LHCN-M2 (cell line): ENCODE measurements around the gene HERC2. TPM values are rescaled to one million over a fixed set of nuclear protein-coding genes. Genes with fewer than 3 reads are reported as not detected.

Source experiments
- DNase-seq: peaks from one replicate; pipeline ENCODE4 v3.0.0-alpha.2; 2012; ENCODE audit warnings: low read depth
- total RNA-seq: library from RNA; depleted of rRNA; stranded (reverse); fragments of >200 nt; gene quantifications from 2 replicates; pipeline ENCODE4 v1.2.3, GENCODE V29; 2014

HERC2 gene
- total RNA-seq, 1 experiment from 2014 or later, result 37.1 TPM

DNA sequence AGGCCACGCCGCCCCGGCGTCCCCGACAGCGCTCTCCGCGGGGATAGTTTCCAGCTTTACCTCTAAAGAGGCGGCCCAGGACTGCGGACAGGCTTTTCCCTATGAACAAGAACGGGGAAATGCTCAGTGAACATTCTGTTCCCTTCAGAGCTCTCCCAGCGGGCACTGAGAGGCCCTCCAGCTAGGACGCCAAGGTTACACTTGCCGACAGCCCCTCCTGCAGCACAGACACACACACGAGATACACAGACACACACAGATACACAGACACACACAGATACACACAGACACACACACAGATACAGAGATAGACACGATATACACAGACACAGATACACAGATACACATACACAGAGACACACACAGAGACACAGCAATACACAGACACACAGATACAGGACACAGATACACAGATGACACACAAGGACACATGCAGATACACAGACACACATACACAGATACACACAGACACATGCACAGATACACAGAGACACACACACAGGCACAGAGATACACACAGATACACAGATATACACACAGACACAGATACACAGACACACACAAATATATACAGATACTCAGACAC is 222.3 kb downstream of the HERC2 start:
- DNase-seq, result no peak

GRCh38 chr15:28098766-28099554 is 223.0 kb downstream of the HERC2 start, which contains the start of gene OCA2:
TSS of gene OCA2 (minus strand) at chr15:28099315. CDS start at chr15:28081874, 17,441 bp downstream.
- peak; percentile 67 for DNase-seq

- no peak for DNase-seq
These were observed 223.6 kb downstream of the HERC2 start for GRCh38 chr15:28098360-28098765.

DNA sequence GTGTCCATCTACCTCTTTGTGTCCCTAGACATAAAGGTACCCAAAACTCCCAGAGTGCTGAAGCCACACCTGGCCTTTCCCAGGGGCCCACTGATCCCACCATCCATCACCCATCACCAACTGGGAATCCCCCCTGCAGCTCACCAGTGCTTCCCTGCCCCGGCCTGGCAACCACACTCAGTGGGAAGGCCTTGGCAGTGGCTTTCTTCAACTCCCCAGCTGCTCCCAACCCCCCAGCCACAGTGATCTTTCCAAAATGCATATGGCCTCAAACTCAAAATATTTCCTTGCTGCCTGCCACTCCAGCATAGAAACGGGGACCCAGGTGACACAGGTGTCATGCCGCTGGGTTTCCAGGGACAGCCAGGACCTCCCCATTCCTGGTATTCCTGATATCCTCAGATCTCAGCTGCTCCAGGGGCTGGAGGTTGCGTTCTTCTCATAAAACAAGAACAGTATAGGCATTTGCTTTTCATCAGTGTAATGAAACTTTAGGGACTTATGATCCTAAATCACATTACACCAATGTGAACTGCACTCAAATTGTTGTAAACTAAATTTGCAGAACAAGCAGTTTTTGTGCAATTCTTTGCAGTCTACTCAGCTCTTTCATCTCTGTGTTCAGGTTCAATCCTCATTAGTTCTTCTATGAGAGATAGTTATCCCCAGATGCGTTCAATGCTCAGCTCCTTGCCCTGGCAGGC is 224.2 kb downstream of the HERC2 start:
- no peak for DNase-seq

- no peak for DNase-seq
These were observed 225.1 kb downstream of the HERC2 start for GRCh38 chr15:28096670-28097431.

- DNase-seq, result no peak
These were observed 225.6 kb downstream of the HERC2 start for GRCh38 chr15:28096411-28096669.

- DNase-seq, result no peak
These were observed 227.1 kb downstream of the HERC2 start for GRCh38 chr15:28094732-28095521.

- no peak for DNase-seq
These were observed 228.0 kb downstream of the HERC2 start for GRCh38 chr15:28093752-28094535.

GRCh38 chr15:28091313-28091712 is 230.7 kb downstream of the HERC2 start:
- DNase-seq, result no peak

- DNase-seq, result peak; percentile 52
These were observed 235.7 kb downstream of the HERC2 start for GRCh38 chr15:28086175-28086703.

DNA sequence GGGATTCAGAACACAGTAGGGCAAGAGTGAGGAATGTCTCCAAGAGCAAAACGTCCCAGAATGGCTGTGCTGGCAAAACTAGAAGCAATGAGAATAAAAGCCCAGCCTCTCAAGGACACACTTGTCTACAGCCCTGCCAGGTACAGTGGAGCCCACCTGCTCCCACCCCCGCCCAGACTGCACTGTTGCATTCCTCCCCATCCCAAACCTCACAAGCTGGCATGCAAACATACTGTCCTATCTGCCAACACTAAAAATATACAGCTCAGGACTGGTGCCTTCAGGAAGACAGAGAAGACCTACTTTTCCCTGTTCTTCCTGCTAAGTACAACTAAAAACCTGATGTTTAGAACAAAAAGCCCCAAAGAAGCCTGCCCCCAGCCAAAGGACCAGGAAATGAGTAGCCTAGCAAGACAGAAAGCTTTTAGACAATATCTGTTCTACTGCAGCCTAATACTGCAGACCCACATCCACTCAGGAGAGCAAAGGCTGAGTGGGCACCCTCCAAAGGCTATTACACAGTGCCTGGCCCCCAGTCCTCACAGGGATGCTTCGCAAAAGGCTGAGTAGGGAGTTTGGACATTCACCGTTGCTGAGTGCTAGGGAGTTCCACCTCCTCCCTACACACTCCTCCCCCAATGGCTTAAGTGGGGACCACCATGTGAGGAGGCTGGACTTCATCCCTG is 236.3 kb downstream of the HERC2 start:
- DNase-seq, result no peak

GRCh38 chr15:28084547-28084946 is 237.4 kb downstream of the HERC2 start:
- no peak for DNase-seq

GRCh38 chr15:28082891-28083684 is 238.9 kb downstream of the HERC2 start:
- no peak for DNase-seq

DNA sequence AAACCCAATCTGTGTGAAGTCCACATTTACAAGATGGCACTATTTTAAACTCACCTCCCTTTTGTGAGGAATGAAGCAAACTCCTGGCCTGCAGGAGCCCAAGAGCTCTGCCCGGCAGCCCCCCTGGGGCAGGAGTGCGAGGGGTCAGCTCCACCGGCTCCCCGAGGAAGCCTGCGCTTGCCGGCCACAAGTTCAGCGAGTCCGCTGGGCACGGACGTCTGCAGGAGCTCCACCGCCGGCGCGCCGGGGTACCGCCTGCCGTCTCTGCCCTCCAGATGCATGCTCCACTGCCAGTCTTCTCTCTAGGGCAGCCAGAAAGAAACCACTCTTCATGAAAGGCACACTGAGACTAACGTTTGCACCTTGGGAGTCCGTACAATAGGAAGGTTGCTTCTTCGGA is 240.4 kb downstream of the HERC2 start:
- no peak for DNase-seq

- no peak for DNase-seq
These were observed 241.6 kb downstream of the HERC2 start for GRCh38 chr15:28080386-28080785.

DNA sequence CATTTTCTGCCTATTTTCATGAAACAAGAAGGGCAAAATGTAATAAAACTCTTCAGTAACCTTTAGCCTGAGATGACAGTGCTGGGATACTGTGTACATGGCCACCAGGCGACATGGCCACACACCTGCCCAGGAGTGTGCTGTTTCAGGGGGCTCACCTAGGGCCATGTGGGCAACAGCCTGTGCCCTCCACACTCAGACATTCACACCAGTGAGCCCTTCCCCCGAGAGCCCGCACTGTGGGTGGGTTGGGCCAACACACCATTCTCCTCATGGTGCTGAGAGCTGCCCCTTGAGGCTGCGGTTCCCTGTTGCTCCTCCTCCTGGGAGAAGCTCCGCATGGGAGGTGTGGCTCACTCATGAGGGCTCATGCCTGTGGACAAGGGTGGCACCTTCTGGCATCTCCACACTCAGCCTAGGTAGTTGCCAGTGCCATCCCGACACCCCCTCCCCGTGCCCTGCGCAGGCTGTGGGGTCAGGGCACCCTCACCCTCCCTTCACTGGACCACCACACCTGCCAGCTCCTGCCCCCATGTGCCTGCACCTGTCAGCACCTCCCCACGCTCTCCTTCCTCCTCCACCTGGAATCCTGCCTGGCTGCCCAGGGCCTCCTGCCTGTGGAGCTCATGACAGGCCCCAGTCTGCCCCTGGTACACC is 242.5 kb downstream of the HERC2 start:
- no peak for DNase-seq

- no peak for DNase-seq
These were observed 243.7 kb downstream of the HERC2 start for GRCh38 chr15:28078191-28078719.

- DNase-seq, result no peak
These were observed 246.4 kb downstream of the HERC2 start for GRCh38 chr15:28075573-28075972.
